GM12873 (cell line): Measurements from ENCODE around the gene SMYD3.

Experiments used
- CTCF ChIP-seq: IDR thresholded peaks from 2 replicates; pipeline ENCODE4 v1.5.1; 2012; ENCODE audit warnings: low read depth, mild to moderate bottlenecking, moderate library complexity, low read length, control low read depth; ENCODE audit not compliant: insufficient read depth; ENCODE audit errors: missing control alignments

The SMYD3 gene

GRCh38 chr1:246537887-246538286 lies 30.8 kb upstream of the SMYD3 start:
- TF ChIP-seq CTCF, result no peak

- no peak for TF ChIP-seq CTCF
Measured at GRCh38 chr1:246537441-246537840, 30.4 kb upstream of the SMYD3 start.

GRCh38 chr1:246534114-246534513 lies 27.0 kb upstream of the SMYD3 start:
- no peak for TF ChIP-seq CTCF

GRCh38 chr1:246533371-246533905 lies 26.4 kb upstream of the SMYD3 start:
- no peak for TF ChIP-seq CTCF

GRCh38 chr1:246532519-246532918 lies 25.4 kb upstream of the SMYD3 start:
- TF ChIP-seq CTCF, result peak; percentile 21

GRCh38 chr1:246530482-246530881 lies 23.4 kb upstream of the SMYD3 start:
- TF ChIP-seq CTCF, result no peak

GRCh38 chr1:246528933-246529731 lies 22.1 kb upstream of the SMYD3 start:
- TF ChIP-seq CTCF, result no peak
